Suprapubic skin (tissue), 4 donors: ENCODE results near the gene ENO1. TPM values are rescaled to one million over a fixed set of nuclear protein-coding genes. Genes with fewer than 3 reads are reported as not detected.

Experiments used
- DNase-seq, 2 donors: peaks; one replicate each; pipeline ENCODE4 v3.0.0-alpha.2; 2019; ENCODE audit warnings: low spot score in 2 of 2
- H3K27ac ChIP-seq: fragments of 200-600 bp; sonication (generic); one replicate; pipeline ENCODE4 v1.5.1; 2019
- H3K27me3 ChIP-seq: fragments of 200-600 bp; sonication (generic); one replicate; pipeline ENCODE4 v1.5.1; 2019
- H3K36me3 ChIP-seq: fragments of 200-600 bp; sonication (generic); one replicate; pipeline ENCODE4 v1.5.1; 2019
- H3K4me1 ChIP-seq: fragments of 200-600 bp; sonication (generic); one replicate; pipeline ENCODE4 v1.5.1; 2019
- H3K4me3 ChIP-seq: fragments of 200-600 bp; sonication (generic); one replicate; pipeline ENCODE4 v1.5.1; 2019; ENCODE audit warnings: mild to moderate bottlenecking
- H3K9me3 ChIP-seq: fragments of 200-600 bp; sonication (generic); one replicate; pipeline ENCODE4 v1.5.1; 2019
- CTCF ChIP-seq, 2 donors: fragments of 200-600 bp in 1 of 2; fragments of 450-650 bp in 1 of 2; sonication (generic) in 1 of 2; IDR thresholded peaks; one replicate each; pipeline ENCODE4 v1.5.1; 2016 to 2019; ENCODE audit warnings: antibody characterized with exemption in 2 of 2, mild to moderate bottlenecking in 1 of 2, moderate library complexity in 1 of 2
- EP300 ChIP-seq: sonication (generic); formaldehyde crosslinking; IDR thresholded peaks from one replicate; pipeline ENCODE4 v1.6.1; 2017; ENCODE audit warnings: antibody characterized with exemption
- POLR2A ChIP-seq, 2 donors: fragments of 450-650 bp; IDR thresholded peaks; one replicate each; pipeline ENCODE4 v1.6.1; 2017; ENCODE audit warnings: antibody characterized with exemption in 2 of 2, mild to moderate bottlenecking in 2 of 2, moderate library complexity in 2 of 2
- POLR2AphosphoS5 ChIP-seq, 3 donors: sonication (generic); formaldehyde crosslinking; IDR thresholded peaks; one replicate each; pipeline ENCODE4 v1.6.1; 2017; ENCODE audit warnings: antibody characterized with exemption in 3 of 3
- WGBS: methylation state at CpG from one replicate; pipeline ENCODE4 v1.1.5; 2018; 5-methylcytosine and 5-hydroxymethylcytosine counted together
- total RNA-seq, 4 donors: library from RNA; depleted of rRNA; stranded (reverse); fragments of >200 nt; gene quantifications; one replicate each; pipeline ENCODE4 v1.1.0, GENCODE V29; 2016

The ENO1 gene
- total RNA-seq, 4 donors from 2014 or later = 406 to 694 (median 578) TPM

DNA sequence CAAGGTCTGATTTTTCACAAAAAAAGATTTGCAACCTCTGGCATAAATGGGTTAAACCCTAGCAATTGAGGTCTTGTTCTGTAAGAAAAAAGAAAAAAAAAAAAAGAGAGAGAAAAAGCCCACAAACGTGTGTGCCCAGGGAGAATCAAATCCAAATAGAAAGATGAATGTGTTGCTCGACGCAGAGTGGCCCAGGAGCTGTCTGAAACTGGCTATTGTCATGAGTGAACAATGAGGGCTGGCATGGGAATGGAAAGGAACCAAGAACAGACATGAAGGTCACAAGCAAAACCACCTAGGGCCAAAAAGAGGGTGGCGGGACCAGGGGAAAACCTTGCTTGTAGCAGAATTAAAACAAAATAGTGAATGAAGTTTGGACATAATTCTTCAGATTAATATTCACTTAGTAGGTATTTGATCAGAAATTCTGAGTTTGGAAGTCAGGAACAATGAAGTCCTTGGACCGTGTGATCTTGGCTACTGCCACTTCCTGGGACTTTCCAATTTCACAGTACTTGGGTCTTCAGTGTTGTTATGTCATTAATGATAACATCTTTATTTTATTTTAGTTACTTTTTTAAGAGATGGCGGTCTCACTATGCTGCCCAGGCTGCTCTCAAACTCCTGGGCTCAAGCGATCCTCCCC lies 3.1 kb downstream of the ENO1 start:
- Histone ChIP-seq H3K27me3 (no peaks in the 10 kb centered on the region), H3K4me3 (peak overlapping the region; percentile 7), H3K4me1 (peaks cover 88% of the 10 kb centered on the region), H3K27ac (peak overlapping the region; percentile 71), H3K9me3 (no peaks in the 10 kb centered on the region), H3K36me3 (peaks cover 26% of the 10 kb centered on the region)
- 39% methylated on average over 7 of the region's 7 CpGs for WGBS
- TF ChIP-seq POLR2A (IDR thresholded peaks at IDR 0.05) (no peak), EP300 (no peak), POLR2AphosphoS5 (IDR thresholded peaks at IDR 0.05) (no peak), CTCF (IDR thresholded peaks at IDR 0.05) (no peak)
- no peak for DNase-seq

- no peak for DNase-seq
- TF ChIP-seq CTCF (IDR thresholded peaks at IDR 0.05) (no peak), EP300 (no peak), POLR2A (IDR thresholded peaks at IDR 0.05) (no peak), POLR2AphosphoS5 (IDR thresholded peaks at IDR 0.05) (no peak)
- WGBS = 70% methylated on average over 15 of the region's 15 CpGs
- H3K36me3 ChIP-seq = peaks cover 35% of the 10 kb centered on the region
- H3K4me1 ChIP-seq = peaks cover 81% of the 10 kb centered on the region
- H3K27me3 ChIP-seq = no peaks in the 10 kb centered on the region
- no peaks in the 10 kb centered on the region for H3K9me3 ChIP-seq
- H3K4me3 ChIP-seq = peak overlapping the region; percentile 11
- peak overlapping the region; percentile 71 for H3K27ac ChIP-seq
Observed at GRCh38 chr1:8874230-8875201, 4.0 kb downstream of the ENO1 start.

DNA sequence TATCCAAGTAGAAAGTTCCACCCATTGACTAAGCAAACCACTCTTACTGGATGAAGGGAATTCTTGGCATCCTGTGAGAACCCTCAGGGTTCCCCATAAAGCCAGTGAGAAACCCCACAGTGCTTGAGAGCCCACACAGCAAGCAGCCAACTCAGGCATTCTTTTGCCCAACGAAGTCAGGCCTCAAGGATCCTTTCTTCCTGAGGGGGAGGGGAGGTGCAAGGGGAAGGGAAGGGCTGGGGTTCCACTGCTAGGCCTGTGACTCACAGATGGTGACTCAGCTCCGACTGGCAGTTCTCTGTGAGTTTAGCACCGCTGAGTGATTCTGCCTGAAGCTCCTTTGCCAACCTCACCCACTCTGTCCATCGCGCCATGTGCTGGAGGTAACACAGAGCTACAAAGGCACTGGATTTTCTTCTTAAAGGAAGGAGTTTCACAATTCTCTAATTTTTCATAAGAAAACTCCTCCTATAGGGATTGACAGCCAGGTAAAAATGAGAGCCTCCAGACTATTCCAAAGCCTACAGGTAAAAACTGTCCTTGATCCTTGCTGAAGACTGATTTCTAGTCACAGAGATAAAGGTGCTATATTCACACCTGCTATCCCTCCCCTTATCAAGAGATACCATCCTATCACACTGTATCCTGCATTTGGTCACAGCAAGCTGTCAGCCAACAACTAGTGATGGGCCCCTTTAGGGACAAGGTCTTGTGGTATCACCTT lies 4.8 kb downstream of the ENO1 start:
- Histone ChIP-seq H3K4me1 (peaks cover 73% of the 10 kb centered on the region), H3K27ac (peak overlapping the region; percentile 71), H3K36me3 (peaks cover 43% of the 10 kb centered on the region), H3K4me3 (peak overlapping the region; percentile 11), H3K27me3 (no peaks in the 10 kb centered on the region), H3K9me3 (no peaks in the 10 kb centered on the region)
- peak in 1 of 3 donors; percentile 17 for TF ChIP-seq POLR2AphosphoS5 (IDR thresholded peaks at IDR 0.05)
- no peak for TF ChIP-seq POLR2A (IDR thresholded peaks at IDR 0.05)
- peak; percentile 86 to 89 for DNase-seq
- 8% methylated on average over 5 of the region's 5 CpGs for WGBS

DNA sequence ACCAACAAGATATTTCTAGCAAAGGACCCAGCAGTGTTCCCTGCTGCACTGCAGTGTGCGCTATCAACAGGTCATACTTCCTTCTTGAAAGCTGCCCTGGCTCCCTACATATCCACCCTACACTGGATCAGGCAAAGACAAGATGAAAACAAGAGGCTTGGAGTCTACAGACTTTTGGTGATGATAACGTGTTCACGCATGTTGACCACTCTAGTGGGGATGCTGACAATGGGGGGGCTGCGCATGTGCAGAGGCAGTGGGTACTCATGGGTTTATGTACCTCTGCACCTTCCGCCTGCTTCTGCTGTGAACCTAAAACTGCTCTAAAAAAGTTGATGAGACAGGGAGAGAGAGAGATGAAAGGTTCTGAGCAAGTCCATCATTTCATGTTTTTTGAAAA lies 5.5 kb downstream of the ENO1 start:
- no peak overlapping the region for H3K4me3 ChIP-seq
- no peaks in the 10 kb centered on the region for H3K9me3 ChIP-seq
- H3K36me3 ChIP-seq = peaks cover 50% of the 10 kb centered on the region
- peaks cover 73% of the 10 kb centered on the region for H3K4me1 ChIP-seq
- DNase-seq = no peak
- peak overlapping the region; percentile 71 for H3K27ac ChIP-seq
- no peak for TF ChIP-seq POLR2AphosphoS5 (IDR thresholded peaks at IDR 0.05)
- TF ChIP-seq EP300 = no peak
- TF ChIP-seq CTCF (IDR thresholded peaks at IDR 0.05) = no peak
- no peak for TF ChIP-seq POLR2A (IDR thresholded peaks at IDR 0.05)
- H3K27me3 ChIP-seq = no peaks in the 10 kb centered on the region
- 89% methylated on average over 5 of the region's 5 CpGs for WGBS

GRCh38 chr1:8871965-8872399 lies 6.5 kb downstream of the ENO1 start:
- H3K9me3 ChIP-seq = no peaks in the 10 kb centered on the region
- peaks cover 60% of the 10 kb centered on the region for H3K36me3 ChIP-seq
- no peak for DNase-seq
- H3K4me1 ChIP-seq = peaks cover 67% of the 10 kb centered on the region
- H3K27ac ChIP-seq = no peak overlapping the region
- H3K4me3 ChIP-seq = no peak overlapping the region
- TF ChIP-seq POLR2AphosphoS5 (IDR thresholded peaks at IDR 0.05) (no peak), EP300 (no peak), POLR2A (IDR thresholded peaks at IDR 0.05) (no peak), CTCF (IDR thresholded peaks at IDR 0.05) (no peak)
- WGBS = 63% methylated on average over 5 of the region's 5 CpGs
- no peaks in the 10 kb centered on the region for H3K27me3 ChIP-seq
